ENCODE data around the gene COX11. TPM values are rescaled to one million over a fixed set of nuclear protein-coding genes. Genes with fewer than 3 reads are reported as not detected.

The COX11 gene
- total and polyA plus RNA-seq, 2 of the 8 experiments (the other 6 are each of a cell fraction or from before 2014, with no cell fraction given), result 43.0 to 54.1 TPM

GRCh38 chr17:54956791-54957190 is 11.7 kb downstream of the COX11 start:
- H3K27ac ChIP-seq (ENCODE audit: low read depth, low read length), result peak overlapping the region; percentile 15; the same call in 1 of the 2 replicates
- no peaks in the 10 kb centered on the region for H3K79me2 ChIP-seq (ENCODE audit: control insufficient read depth in 1 of 2, insufficient read depth in 2 of 2, low read length in 2 of 2)
- ChIA-PET CTCF (ENCODE audit: partially characterized antibody) (no interaction called here), POLR2A (ENCODE audit: partially characterized antibody) (no interaction called here)
- H3K4me1 ChIP-seq (replicated peaks in 1 of 4; ENCODE audit: control insufficient read depth in 3 of 4, insufficient read depth in 4 of 4, low read length in 3 of 4), result peaks cover 0 to 7% (median under 1%) of the 10 kb centered on the region in 4 experiments; a peak in 2 of 7 replicates
- no peak overlapping the region for H3K4ac ChIP-seq (replicated peaks; ENCODE audit: insufficient read length, low read depth, low read length)
- H4K8ac ChIP-seq (ENCODE audit: extremely low read depth, insufficient read depth, low read length), result no peak overlapping the region
- H3K23ac ChIP-seq (ENCODE audit: insufficient read length), result no peak overlapping the region
- no peak overlapping the region for H2AFZ ChIP-seq (ENCODE audit: low read length)
- H4K5ac ChIP-seq (ENCODE audit: insufficient read length, low read depth, low read length), result no peak overlapping the region
- no peak overlapping the region for H3K56ac ChIP-seq (replicated peaks; ENCODE audit: insufficient read length, low read depth, low read length)
- FAIRE-seq (no peak), DNase-seq (ENCODE audit: low read depth in 1 of 2, low spot score in 2 of 2) (no peak)
- H4K20me1 ChIP-seq (replicated peaks in 1 of 2; ENCODE audit: control insufficient read depth in 1 of 2, insufficient read depth in 2 of 2, low read length in 2 of 2), result peaks cover 1 to 2% of the 10 kb centered on the region in 2 experiments
- WGBS, 2 experiments (ENCODE audit: extremely low coverage in 1 of 2, insufficient coverage in 1 of 2, insufficient read length in 1 of 2, insufficient replicate concordance in 2 of 2, low coverage in 1 of 2, low lambda C conversion rate in 2 of 2, missing lambda C conversion rate in 1 of 2), result 88% methylated on average over 3 of the region's 3 CpGs; no CpG with 5 or more reads in 1 of the 2 experiments
- H3K14ac ChIP-seq (ENCODE audit: insufficient read length), result no peak overlapping the region
- H2BK5ac ChIP-seq (ENCODE audit: low read depth, low read length), result no peak overlapping the region
- TF ChIP-seq, protein P1, sequence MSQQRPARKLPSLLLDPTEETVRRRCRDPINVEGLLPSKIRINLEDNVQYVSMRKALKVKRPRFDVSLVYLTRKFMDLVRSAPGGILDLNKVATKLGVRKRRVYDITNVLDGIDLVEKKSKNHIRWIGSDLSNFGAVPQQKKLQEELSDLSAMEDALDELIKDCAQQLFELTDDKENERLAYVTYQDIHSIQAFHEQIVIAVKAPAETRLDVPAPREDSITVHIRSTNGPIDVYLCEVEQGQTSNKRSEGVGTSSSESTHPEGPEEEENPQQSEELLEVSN (IDR thresholded peaks at IDR 0.05), result no peak
- TF ChIP-seq POLR2AphosphoS5 (IDR thresholded peaks at IDR 0.05; ENCODE audit: low read depth, low read length) (peak; percentile 41; the same call in 1 of the 2 replicates), RXRA (IDR thresholded peaks at IDR 0.05; ENCODE audit: insufficient read depth, low read depth, low read length) (no peak)
- H3K4me3 ChIP-seq (ENCODE audit: extremely low read depth in 1 of 4, insufficient read depth in 2 of 4, low read depth in 3 of 4, low read length in 4 of 4), result no peak overlapping the region
- H2BK12ac ChIP-seq (ENCODE audit: low read depth, low read length), result no peak overlapping the region
- no peaks in the 10 kb centered on the region for H3K9me3 ChIP-seq (ENCODE audit: insufficient read depth in 2 of 2, low read depth in 1 of 2, low read length in 1 of 2)
- H2BK15ac ChIP-seq (ENCODE audit: low read length), result no peak overlapping the region
- H3K23me2 ChIP-seq (ENCODE audit: low read depth, low read length), result no peaks in the 10 kb centered on the region
- H3K27me3 ChIP-seq (replicated peaks in 1 of 4; ENCODE audit: control insufficient read depth in 3 of 4, extremely low read depth in 1 of 4, insufficient read depth in 3 of 4, low read length in 3 of 4), result no peaks in the 10 kb centered on the region
- H3K79me1 ChIP-seq (ENCODE audit: low read depth, low read length), result no peaks in the 10 kb centered on the region; the same call in 1 of the 2 replicates
- H3K4me2 ChIP-seq (ENCODE audit: insufficient read depth in 1 of 2, low read depth in 2 of 2, low read length in 2 of 2), result 0 out of 4 replicates have a peak overlapping the region, but pooled peaks of 1 of the 2 experiments have one; percentile 17
- H2AK5ac ChIP-seq (ENCODE audit: low read depth, low read length), result no peak overlapping the region
- peaks cover 8 to 59% (median 33%) of the 10 kb centered on the region in 4 experiments for H3K36me3 ChIP-seq (ENCODE audit: control insufficient read depth in 2 of 4, insufficient read depth in 4 of 4, low read length in 3 of 4)
- no peak overlapping the region for H4K91ac ChIP-seq (replicated peaks; ENCODE audit: insufficient read length, low read length)
- H3K9ac ChIP-seq (replicated peaks in 1 of 4; ENCODE audit: extremely low read depth in 1 of 4, low read depth in 3 of 4, low read length in 3 of 4), result no peak overlapping the region
- no peak overlapping the region for H3K18ac ChIP-seq (ENCODE audit: extremely low read depth, low read length)
- H2BK20ac ChIP-seq (ENCODE audit: low read length), result no peak overlapping the region
- H2BK120ac ChIP-seq (replicated peaks; ENCODE audit: low read depth, low read length), result no peak overlapping the region

All from H1 (cell line).